Activated CD8-positive, alpha-beta T cell treated with anti-CD3 and anti-CD28 coated beads for 36 hours (primary cell): ENCODE measurements around the gene FXYD5. TPM values are rescaled to one million over a fixed set of nuclear protein-coding genes. Genes with fewer than 3 reads are reported as not detected.

Source experiments
- ATAC-seq: fragments of 200-7000 bp; cut with Tn5 transposase; one replicate; pipeline ENCODE4 v1.10.0; 2021; ENCODE audit warnings: mild to moderate bottlenecking, moderate library complexity
- CTCF ChIA-PET: fragments of 350-600 bp; sonication (Branson Sonifier 250); formaldehyde crosslinking; loops from one replicate; lab custom pipeline; 2021; ENCODE audit warnings: antibody characterized with exemption; lab: Charles Lee
- POLR2A ChIA-PET: fragments of 350-600 bp; sonication (Branson Sonifier 250); formaldehyde crosslinking; loops from one replicate; lab custom pipeline; 2021; ENCODE audit warnings: antibody characterized with exemption; lab: Charles Lee
- DNase-seq: peaks from one replicate; pipeline ENCODE4 v3.0.0-alpha.2; 2020
- H3K27ac Mint-ChIP-seq: one replicate; pipeline ENCODE4 v1.8.0; 2021; ENCODE audit warnings: mild to moderate bottlenecking, mixed read lengths
- H3K27me3 Mint-ChIP-seq: one replicate; pipeline ENCODE4 v1.8.0; 2021; ENCODE audit warnings: mixed read lengths
- H3K36me3 Mint-ChIP-seq: one replicate; pipeline ENCODE4 v1.8.0; 2021; ENCODE audit warnings: low read depth, mixed read lengths
- H3K4me1 Mint-ChIP-seq: one replicate; pipeline ENCODE4 v1.8.0; 2021; ENCODE audit warnings: low read depth, mixed read lengths
- H3K4me3 Mint-ChIP-seq: one replicate; pipeline ENCODE4 v1.8.0; 2021; ENCODE audit warnings: mild to moderate bottlenecking, moderate library complexity, mixed read lengths
- H3K9me3 Mint-ChIP-seq: one replicate; pipeline ENCODE4 v1.8.0; 2021; ENCODE audit warnings: mixed read lengths
- CTCF ChIP-seq: fragments of 200-600 bp; IDR thresholded peaks from one replicate; pipeline ENCODE4 v1.8.0; 2022; ENCODE audit warnings: antibody characterized with exemption, mild to moderate bottlenecking
- intact Hi-C: fragments of 100-400 bp; cut with micrococcal nuclease; formaldehyde crosslinking; loops from one replicate; pipeline ENCODE4 v1.10.0; 2022
- total RNA-seq, 2 experiments: library from RNA; stranded (reverse); gene quantifications; one replicate each; pipeline ENCODE4 v1.2.3, GENCODE V29; 2021

The FXYD5 gene
- total RNA-seq, 2 experiments from 2014 or later, result 225 to 241 TPM

- ATAC-seq, result no peak
- DNase-seq, result no peak
- Mint-ChIP-seq H3K9me3 (peaks cover 49% of the 10 kb centered on the region), H3K4me3 (no peak overlapping the region), H3K27me3 (no peaks in the 10 kb centered on the region), H3K36me3 (peaks cover 94% of the 10 kb centered on the region), H3K4me1 (peaks cover 36% of the 10 kb centered on the region), H3K27ac (peak overlapping the region; percentile 55)
- ChIA-PET CTCF (interaction anchor here (1.4 kb wide), 1 partner anchor 11 kb away, joined by 6 read pairs; the partner anchor contains the start of gene FXYD5), POLR2A (interaction anchor here (2.7 to 2.9 kb wide), 2 partner anchors 7 to 9 kb away, joined by 9 read pairs; no protein-coding TSS in a partner anchor)
- intact Hi-C loops, result no loop called here
- no peak for TF ChIP-seq CTCF
These were observed 10.9 kb downstream of the FXYD5 start for GRCh38 chr19:35165200-35166058.

GRCh38 chr19:35166100-35167063 is 11.8 kb downstream of the FXYD5 start:
- H3K9me3 Mint-ChIP-seq, result peaks cover 46% of the 10 kb centered on the region
- intact Hi-C loops, result no loop called here
- H3K36me3 Mint-ChIP-seq, result peaks cover 91% of the 10 kb centered on the region
- peak overlapping the region; percentile 83 for H3K27ac Mint-ChIP-seq
- no peak for TF ChIP-seq CTCF
- H3K27me3 Mint-ChIP-seq, result no peaks in the 10 kb centered on the region
- H3K4me3 Mint-ChIP-seq, result no peak overlapping the region
- DNase-seq (no peak), ATAC-seq (no peak)
- ChIA-PET CTCF (interaction anchor here (1.3 to 1.9 kb wide), 3 partner anchors 12 to 100 kb away, joined by 3 to 7 read pairs (median 6); partner anchors contain the start of gene FXYD5), POLR2A (interaction anchor here (0.7 to 2.9 kb wide), 8 partner anchors 8 to 84 kb away, joined by 3 to 9 read pairs (median 5); partner anchors contain the start of gene FXYD5)
- peaks cover 35% of the 10 kb centered on the region for H3K4me1 Mint-ChIP-seq

- no peaks in the 10 kb centered on the region for H3K27me3 Mint-ChIP-seq
- H3K36me3 Mint-ChIP-seq, result peaks cover 88% of the 10 kb centered on the region
- H3K4me3 Mint-ChIP-seq, result no peak overlapping the region
- H3K27ac Mint-ChIP-seq, result peak overlapping the region; percentile 83
- TF ChIP-seq CTCF, result no peak
- no peak for DNase-seq
- H3K9me3 Mint-ChIP-seq, result peaks cover 38% of the 10 kb centered on the region
- ATAC-seq, result peak; percentile 30
- intact Hi-C loops, result no loop called here
- ChIA-PET POLR2A (interaction anchor here (0.6 to 2.9 kb wide), 11 partner anchors 9 to 798 kb away, joined by 3 to 9 read pairs (median 5); partner anchors contain the start of gene FXYD5), CTCF (interaction anchor here (1.3 to 1.9 kb wide), 3 partner anchors 13 to 101 kb away, joined by 3 to 7 read pairs (median 6); partner anchors contain the start of gene FXYD5)
- H3K4me1 Mint-ChIP-seq, result peaks cover 39% of the 10 kb centered on the region
These were observed 12.9 kb downstream of the FXYD5 start for GRCh38 chr19:35167251-35168119.

- POLR2A ChIA-PET, result interaction anchor here (0.6 to 2.9 kb wide), 10 partner anchors 8 to 799 kb away, joined by 3 to 9 read pairs (median 5); partner anchors contain the start of gene FXYD5
These were observed 13.7 kb downstream of the FXYD5 start for GRCh38 chr19:35168196-35168595.

More at GRCh38 chr19:35168196-35168595, 13.7 kb downstream of the FXYD5 start:
- CTCF ChIA-PET, result interaction anchor here (1.9 kb wide), 1 partner anchor 26 kb away, joined by 7 read pairs; no protein-coding TSS in a partner anchor
- no peak for TF ChIP-seq CTCF
- Mint-ChIP-seq H3K27me3 (no peaks in the 10 kb centered on the region), H3K27ac (peak overlapping the region; percentile 22), H3K4me1 (peaks cover 42% of the 10 kb centered on the region), H3K9me3 (peaks cover 32% of the 10 kb centered on the region), H3K36me3 (peaks cover 88% of the 10 kb centered on the region), H3K4me3 (no peak overlapping the region)
- no peak for ATAC-seq
- DNase-seq, result no peak
- intact Hi-C loops, result no loop called here
